Sigmoid colon (tissue), 3 donors: ENCODE data around the gene KLC4.

Experiments
- CTCF ChIP-seq, 4 experiments: fragments of 450-650 bp in 3 of 4; fragments of 200-600 bp in 1 of 4; IDR thresholded peaks; one replicate each; pipeline ENCODE4 v1.5.1; 2016 to 2019; ENCODE audit warnings: antibody characterized with exemption in 4 of 4, mild to moderate bottlenecking in 3 of 4, moderate library complexity in 2 of 4
- POLR2A ChIP-seq, 2 donors: fragments of 450-650 bp; IDR thresholded peaks; one replicate each; pipeline ENCODE4 v1.6.1; 2016; ENCODE audit warnings: antibody characterized with exemption in 2 of 2, mild to moderate bottlenecking in 2 of 2, moderate library complexity in 2 of 2

- TF ChIP-seq POLR2A (IDR thresholded peaks at IDR 0.05) (no peak), CTCF (IDR thresholded peaks at IDR 0.05) (no peak)
These were observed 32.1 kb downstream of the KLC4 start for GRCh38 chr6:43091436-43091991.
